Fibroblast of peridontal ligament (primary cell): Measurements from ENCODE around the gene SPX.

Source experiments
- DNase-seq: peaks from one replicate; pipeline ENCODE4 v3.0.0-alpha.2; 2010; ENCODE audit errors: extremely low read depth

The SPX gene, protein sequence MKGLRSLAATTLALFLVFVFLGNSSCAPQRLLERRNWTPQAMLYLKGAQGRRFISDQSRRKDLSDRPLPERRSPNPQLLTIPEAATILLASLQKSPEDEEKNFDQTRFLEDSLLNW

DNA sequence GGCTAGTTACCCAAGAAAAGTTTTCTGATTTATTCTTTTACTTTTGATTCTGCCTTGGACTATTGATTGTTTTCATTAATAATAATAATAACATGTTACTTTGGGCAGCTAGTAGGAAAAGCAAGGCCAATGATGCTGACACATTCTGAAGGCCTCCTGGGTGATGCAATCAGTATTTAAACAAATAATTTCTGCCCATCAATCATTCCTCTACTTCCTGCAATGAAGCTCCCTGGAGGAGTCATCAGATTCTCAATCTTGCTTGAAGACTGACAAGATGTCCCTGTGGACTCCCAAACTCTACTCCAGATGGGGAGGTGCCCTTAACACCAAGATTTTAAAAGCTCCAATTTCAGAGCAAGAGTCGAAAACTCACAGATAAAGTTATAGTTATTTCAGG lies at the start of gene SPX:
SPX (plus strand) TSS at position 244 of the 400 bp plus-strand sequence. CDS start 177 bp downstream, outside the sequence.
- DNase-seq, result no peak

DNA sequence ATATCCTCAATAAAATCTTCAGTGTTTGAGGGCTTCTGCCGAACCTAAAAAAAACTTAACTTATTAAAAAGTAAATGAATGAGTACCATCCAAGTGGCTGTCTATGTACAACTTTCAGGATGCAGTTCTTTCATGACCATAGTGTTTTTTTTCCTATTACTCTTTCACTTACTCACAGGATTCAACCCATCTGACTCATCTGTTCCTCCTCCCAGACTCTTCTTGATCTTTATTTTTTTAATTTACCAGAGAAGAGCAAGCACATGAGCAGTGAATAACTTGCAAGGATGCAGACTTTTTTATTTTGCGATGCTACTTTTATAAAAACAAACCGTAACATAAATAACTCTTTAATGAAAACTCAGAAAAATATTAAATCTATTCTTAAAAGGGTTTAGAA lies 49.1 kb upstream of the SPX start:
- DNase-seq, result peak; percentile 68

DNA sequence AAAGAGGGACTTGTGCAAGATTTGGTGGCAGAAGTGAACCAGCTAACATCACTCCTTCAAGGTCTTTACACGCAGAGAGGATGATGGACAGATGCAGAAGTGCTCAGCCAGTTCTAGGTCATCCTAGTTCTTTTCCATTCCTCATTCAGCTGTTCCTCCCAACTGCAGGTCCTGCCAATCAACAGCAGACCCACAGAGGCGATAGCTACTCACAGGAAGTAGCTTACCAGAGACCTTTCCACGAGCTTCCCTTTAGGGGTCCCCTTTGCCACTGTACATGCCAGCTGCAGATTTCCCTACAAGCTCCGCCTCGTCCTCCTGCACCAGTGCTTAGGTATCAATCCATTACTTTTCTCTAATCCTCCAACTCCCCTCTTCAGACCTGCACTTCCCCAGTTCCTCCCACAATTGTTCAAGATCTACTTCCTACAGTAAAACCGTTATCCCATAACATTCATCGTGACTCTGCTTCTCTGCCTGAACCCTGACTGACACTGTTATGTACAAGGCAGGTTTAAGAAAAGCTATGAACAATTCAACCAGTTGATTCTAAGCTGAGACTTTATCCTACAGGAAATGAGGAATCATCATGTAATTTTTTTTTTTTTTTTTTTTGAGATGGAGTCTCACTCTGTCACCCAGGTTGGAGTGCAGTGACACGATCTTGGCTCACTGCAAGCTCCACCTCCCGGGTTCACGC lies 47.2 kb upstream of the SPX start:
- DNase-seq, result no peak

DNA sequence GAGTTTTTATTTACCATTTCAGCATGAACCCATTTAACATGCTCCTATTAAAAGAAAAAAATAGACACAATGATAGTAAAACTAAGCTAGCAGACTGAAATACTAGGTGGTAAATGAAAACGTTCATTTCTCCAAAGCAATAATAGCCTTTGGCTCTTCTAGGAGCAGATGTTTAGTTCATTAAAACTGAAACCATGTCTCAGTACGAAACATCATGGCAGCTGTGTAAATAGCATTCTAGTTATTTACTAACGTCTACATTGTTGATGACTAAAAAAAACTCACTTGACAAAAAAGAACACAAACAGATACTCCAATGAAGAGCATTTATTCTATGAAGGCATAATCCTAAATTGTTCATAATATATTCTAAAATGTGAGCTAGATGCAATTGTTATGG lies 42.6 kb upstream of the SPX start:
- DNase-seq, result no peak

DNA sequence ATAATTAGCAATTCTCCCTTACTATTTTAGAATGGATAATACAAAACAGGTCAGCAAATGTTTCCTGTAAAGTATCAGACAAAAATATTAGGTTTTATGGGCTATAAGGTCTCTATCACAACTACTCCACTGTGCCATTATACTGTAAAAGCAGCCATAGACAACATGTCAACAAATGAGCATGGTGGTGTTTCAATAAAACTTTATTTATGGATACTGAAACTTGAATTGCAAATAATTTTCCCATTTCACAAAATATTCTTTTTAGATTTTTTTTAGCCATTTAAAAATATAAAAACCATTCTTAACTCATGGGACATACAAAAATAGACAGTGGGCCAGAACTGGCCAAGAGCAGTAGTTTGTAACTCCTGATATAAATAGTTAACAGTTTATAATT lies 40.1 kb upstream of the SPX start:
- DNase-seq, result no peak

DNA sequence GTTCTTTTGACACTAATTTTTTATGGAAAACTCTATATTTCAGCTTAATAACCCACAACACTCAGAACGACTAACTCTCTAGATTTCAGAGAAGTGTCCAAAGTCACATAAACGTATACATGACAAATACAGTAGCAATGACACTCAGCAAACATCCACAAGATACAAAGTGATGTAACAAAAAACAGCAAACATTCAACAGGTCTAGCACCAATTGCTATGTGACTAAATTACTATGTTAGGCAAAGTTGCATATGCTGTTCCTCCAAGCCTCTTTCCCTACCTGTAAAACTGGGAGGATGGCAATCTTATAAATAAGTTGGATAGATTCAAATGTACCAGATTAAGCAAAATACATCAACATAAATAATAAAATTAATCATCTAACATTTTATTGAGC lies 26.3 kb upstream of the SPX start:
- no peak for DNase-seq

DNA sequence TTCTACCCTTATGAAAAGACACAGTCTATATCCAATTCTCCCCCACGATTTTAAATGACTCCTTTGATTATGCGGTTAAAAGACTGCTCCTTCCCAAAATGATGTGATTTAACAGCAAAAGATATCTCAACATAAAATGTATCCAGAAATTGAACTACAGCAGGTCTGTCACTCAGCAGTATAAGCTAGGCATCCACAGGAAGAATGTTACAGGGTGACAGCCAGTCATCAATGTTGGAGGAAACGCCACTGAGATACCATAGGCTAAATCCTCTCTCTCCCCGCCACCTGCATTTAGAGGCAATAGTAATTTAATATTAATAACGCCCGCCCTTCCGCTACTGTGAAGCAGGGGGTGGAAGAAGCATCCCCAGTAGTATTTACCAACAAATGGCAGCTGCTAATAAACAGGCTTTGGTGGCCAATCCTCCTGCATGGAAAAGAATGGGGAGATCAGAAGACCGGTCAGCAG lies 25.3 kb upstream of the SPX start:
- DNase-seq, result no peak

DNA sequence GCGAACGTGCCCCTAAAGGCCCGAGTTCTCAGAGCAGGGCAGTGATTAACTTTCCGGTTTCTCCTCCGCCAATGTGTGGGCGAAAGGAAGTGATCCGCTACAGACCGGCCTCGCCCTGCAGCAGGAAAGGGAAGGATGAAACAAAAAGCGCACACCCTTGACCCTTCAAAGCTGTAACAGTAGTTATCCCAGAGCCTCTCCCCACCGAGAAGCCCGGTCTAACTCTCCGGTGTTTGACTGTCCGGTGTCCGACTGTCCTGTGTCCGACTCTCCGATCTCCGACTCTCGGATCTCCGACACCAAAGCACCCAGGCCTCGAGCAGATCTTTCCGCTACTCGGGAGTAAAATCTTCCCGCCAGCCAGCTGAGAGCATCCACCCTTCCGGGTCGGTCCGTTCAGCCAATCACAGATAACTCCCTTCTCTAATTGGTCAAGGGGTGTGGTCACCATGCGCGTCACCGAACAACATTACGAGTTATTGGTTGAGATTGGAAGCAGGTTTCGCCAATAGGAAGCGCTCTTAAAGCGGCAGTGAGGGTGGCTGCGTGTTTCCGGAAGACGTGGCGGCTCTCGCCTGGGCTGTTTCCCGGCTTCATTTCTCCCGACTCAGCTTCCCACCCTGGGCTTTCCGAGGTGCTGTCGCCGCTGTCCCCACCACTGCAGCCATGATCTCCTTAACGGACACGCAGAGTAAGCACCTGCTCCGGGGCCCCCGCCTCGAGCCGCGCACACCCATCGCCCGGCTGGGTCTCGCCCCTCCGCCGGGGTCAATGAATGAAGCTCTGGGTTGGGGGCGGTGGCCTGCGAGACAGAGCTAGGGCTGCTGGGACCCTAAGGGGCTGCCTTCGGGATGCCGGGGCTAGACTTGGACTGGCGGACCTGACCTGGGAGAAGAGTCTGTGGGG lies 24.6 kb upstream of the SPX start, which contains the start of the genes GOLT1B and RECQL:
GOLT1B (plus strand) TSS at position 532 of the 906 bp plus-strand sequence; CDS start at position 667, 135 bp downstream.
RECQL (minus strand) TSS at position 378 of the 906 bp plus-strand sequence. CDS start 2,065 bp downstream, outside the sequence.
- peak; percentile 99 for DNase-seq

DNA sequence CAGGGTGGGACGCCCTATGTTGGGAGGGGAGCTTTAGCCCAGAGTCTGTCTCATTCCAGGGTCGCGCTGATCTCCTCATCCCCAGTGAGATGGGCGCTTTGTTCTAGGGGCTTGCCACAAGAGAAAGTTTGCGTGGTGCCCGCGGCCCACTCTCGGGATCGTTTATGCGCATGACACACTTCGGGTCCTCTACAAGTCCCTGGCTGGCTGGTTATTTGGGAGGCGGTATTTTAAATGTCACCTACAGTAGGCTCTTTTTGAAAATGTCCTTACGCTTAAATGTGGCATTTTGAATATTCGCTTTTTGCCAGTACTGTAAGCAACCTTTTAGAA lies 24.0 kb upstream of the SPX start:
- DNase-seq, result peak; percentile 35

DNA sequence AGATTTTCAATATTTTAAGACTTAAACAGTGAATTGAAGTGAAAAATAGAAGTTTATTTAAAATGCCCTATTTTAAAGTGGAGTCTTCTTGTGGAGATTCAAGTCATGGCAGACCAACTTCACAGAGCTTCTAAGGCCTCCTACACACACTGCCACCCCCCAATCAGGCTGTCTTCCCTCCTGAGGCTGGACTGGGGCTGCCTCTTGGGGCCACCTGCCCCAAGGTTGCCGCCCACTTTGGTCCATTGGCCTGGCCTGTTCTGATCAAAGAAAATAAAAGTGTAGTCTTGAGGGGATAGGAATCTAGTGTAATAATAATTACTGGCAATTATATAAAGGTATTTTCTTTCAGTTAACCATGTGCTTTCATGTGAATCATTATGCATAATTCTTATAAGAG lies 23.2 kb upstream of the SPX start:
- no peak for DNase-seq

DNA sequence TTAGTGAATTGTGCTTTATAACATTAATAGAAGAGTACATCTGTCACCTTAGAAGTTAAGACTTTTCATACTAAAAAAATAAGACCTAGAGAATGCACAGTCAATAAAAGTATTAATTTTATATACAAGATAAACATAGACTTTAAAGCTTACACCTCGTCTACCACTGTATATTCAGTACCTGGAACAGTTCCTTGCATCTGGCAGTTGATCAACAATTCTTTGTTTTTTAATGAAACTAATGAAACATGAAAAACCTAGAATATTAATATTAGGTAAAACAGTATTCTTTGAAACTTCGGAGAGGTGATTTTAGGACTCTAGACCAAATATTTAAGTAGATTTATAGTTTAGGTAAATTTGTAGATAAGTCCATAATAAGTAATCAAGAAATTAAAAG lies 20.2 kb upstream of the SPX start:
- no peak for DNase-seq

DNA sequence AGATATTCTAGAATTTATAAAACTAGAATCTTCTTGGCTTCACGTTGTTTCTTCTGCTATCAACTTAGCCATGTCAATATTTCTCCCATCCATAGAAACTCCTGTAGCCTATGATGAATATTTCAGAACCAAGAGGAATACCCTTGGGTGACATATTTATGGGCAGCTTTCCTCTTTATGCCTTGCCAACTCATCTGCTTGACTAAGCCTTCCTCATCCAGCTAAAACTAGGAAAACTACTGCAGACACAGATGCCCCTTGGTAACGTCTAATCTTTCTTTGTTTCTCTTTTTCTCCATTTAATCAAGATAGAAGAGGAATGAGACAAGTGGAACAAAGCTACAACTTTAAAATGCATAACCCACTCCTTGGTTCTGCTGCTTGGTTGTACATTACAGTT lies 18.2 kb upstream of the SPX start:
- DNase-seq, result no peak

DNA sequence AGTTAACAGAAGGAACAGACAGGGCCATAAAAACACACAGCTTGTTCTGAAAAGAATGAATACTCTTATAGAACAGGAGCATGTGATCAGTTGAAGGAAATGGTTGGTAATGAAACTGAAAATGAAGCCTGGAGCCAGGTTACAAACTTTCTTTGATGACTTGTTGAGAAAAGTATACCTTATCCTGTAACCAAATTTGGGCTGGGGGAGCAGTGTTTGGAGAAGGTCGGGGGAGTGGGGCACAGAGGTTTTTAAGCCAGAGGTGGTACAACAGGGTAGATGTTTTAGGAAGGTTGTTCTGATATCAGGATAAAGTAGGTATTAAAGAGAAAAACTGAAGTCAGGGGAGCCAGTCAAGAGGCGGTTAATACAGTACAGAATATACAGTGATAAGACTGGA lies 16.3 kb upstream of the SPX start:
- DNase-seq, result no peak

DNA sequence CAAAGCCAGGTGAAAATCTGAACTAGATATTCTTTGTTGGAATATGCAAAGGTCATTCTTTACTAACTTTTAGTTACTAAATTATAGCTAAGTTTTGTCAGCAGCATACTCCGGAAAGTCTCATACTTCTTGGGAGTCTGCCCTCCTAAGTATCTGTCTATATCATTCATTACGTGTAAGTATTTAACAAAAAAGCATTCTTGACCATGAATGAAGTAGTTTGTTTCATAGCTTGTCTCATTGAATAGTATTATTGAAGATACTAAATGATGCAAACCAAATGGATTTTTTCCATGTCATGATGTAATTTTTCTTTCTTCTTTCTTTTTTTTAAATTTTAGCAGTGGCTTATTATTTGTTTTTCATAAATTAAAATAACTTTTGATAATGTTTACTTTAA lies 9.8 kb upstream of the SPX start:
- no peak for DNase-seq

DNA sequence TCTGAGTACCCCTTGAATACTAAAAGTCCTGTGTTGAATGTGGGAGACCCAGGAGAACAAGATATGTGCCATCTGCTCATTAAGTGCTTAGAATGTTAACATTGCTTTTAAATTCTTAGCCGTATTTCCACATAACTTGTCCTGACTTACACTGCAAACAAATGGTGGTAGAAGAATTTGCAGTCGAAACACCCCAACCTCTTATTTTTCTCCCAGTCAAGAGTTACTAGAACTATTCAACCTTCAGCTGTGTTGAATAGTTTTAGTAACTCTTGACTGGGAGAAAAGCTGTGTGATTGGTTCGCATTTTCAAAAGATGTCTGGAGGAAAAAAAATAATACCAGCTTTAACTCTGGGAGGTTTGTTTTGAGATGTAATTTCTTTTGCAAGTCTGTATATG lies 7.6 kb upstream of the SPX start:
- peak; percentile 8 for DNase-seq

DNA sequence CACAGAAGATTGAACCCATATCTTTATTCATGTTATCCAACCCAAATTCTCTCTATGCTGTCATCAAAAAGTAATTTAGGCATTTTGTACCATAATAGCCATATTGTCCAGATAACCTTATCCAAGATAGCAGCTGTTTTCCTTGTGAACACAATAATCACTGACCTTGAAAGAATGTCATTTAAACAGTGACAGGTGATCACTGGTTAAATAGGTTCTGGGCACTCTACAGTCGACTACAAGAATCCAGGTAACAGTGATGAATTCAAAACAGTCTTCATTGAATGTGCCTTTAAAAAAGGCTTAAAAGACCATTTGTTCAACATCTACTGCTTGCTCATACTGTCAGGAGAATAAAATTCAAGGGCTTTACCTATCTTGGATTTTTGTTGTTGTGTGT lies 4.6 kb upstream of the SPX start:
- DNase-seq, result no peak

DNA sequence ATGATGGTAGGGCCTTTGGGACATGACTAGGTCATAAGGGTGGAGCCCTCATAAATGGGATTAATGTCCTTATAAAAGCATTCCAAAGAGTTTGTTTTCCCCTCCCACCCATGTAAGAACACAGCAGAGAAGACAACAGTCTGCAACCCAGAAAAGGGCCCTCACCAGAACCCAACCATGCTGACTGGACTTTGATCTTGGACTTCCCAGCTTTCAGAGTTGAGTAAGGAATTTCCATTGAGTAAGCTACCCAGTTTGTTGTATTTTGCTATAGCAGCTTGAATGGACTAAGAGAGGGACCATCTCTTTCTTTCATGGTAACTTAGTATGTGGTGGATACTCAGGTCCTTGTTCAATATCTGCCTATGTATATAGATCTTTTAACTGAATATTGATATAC lies 2.9 kb upstream of the SPX start:
- DNase-seq, result no peak

DNA sequence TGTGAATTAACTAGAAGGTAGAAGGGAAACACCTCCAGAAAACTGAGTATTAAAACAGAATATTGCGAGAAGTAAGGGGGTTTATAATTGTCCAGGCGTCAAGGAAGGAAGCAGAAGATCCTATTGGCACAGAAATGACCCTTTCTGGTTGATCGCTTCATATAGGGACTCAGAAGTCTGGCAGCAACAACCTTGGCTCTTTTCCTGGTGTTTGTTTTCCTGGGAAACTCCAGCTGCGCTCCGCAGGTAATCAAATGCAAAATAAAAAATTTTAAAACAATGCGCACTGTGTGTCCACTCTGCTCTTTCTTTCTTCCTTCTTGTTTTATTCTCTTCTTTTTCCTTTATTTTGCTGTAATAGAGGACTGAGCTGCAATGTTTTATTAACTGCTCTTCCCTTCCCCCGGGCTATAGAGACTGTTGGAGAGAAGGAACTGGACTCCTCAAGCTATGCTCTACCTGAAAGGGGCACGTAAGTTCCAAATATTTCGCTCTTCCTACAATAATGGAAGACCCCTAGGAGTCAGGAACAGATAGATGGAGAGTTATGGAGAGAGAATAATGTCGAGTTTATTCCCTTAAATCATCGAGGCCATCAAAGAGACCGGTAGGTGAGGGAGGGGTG lies 737 bp downstream of the SPX start:
- no peak for DNase-seq

DNA sequence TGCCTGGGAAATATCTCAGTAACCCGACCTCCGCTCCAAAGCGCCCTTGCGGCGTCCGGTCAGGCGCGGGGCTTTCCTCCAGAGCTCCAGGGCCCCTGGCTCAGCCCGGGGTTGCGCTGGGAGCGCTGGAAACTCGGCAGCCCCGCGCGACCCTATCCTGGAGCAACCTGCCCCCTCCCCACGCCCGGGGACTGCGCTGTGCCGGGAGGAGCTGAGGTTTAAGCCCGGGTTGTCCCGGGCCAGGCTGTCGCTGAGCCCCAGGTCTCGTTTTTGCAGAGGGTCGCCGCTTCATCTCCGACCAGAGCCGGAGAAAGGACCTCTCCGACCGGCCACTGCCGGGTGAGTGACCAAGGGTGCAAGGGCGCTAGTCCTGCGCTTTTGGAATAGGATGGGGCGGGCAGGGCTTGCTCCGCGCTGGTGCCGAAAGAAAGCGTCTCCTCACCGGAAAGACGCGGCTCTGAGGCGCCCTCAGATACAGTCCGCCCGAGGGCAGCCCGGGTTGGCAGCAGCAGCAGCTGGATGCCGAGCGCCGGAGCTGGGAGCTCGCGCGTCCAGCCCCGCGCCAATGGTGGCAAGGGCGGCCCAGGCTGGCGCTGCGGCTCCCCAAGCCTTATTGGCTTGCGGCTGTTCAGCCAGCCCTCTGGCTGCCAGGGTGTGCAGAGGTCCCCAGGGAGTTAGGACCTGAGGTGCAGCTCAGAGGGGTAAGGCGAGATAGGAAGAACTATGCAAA lies 1.5 kb downstream of the SPX start:
- peak; percentile 35 for DNase-seq

DNA sequence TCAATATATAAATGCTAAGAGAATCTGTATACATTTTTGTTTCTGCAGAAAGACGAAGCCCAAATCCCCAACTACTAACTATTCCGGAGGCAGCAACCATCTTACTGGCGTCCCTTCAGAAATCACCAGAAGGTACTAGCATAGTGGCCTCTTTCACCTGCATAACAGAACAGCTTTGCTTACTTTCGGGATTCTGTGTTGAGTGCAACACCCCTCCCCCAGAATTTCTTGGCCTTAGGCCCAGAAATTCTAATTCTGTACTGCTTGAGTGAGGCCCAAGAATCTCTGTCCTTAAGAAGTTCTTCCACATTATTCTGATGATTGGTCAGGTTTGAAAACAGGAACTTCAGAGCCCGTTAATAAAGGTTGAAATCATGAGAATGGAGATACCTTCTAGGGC lies 2.9 kb downstream of the SPX start:
- no peak for DNase-seq

DNA sequence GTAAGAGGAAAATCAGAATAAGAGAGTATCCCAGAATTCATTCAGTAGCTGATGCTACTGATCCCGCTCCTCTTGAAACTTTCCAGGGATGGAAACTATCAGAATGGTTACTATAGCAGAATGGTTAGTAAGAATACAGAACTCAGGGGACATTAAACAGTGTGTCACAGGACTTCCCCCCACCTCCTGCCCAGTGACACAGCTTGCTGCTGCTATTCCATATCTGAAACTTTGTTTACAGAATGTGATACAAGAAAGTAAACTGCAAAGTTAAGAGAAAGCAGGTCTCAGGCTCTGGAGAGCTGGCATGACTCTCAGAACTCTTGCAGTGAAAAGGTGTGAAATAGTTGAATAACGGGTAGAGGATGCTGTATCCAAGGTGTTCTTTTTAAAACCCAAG lies 3.4 kb downstream of the SPX start:
- no peak for DNase-seq
